ENCODE results near the gene GPX2. TPM values are rescaled to one million over a fixed set of nuclear protein-coding genes. Genes with fewer than 3 reads are reported as not detected.

GPX2 gene
- total RNA-seq, 2 donors from 2014 or later = 18.9 to 55.0 TPM

DNA sequence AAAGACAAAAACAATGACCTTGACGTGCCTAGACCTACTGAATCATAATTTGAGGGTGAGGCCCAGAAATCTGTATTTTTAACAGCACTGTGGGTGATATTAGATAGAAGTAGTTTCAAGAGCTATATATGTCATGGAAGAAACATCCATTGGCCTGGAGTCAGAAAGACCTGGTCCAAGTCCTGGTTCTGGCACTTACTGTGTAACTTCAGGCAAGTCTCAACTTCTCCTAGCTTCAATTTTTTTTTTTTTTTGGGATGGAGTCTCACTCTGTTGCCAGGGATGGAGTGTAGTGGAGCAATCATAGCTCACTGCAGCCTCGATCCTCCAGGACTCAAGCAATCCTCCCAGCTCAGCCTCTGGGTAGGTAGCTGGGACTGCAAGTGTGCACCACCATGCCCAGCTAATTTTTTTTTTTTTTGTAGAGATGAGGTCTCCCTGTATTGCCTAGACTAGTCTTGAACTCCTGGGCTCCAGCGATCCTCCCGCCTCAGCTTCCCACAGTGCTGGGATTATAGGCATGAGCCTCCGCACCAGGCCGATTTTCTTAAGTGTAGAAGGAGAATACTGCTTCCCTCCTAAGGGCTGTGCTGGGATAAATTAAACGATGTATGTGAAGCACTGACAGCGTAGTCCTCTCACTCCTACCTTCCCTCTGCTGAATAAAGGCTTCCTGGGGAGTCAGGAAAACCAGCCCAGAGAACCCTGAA lies 14.3 kb upstream of the GPX2 start:
- Histone ChIP-seq H3K9me3 (no peaks in the 10 kb centered on the region), H3K4me1 (replicated peaks) (no peaks in the 10 kb centered on the region), H3K4me3 (no peak overlapping the region), H3K27ac (no peak overlapping the region), H3K27me3 (replicated peaks; ENCODE audit: insufficient read depth) (no peaks in the 10 kb centered on the region), H3K36me3 (peaks cover 0 to 3% of the 10 kb centered on the region in 2 donors)
- intact Hi-C loops (cut with DNase I) = no loop called here
- 82% methylated on average over 8 of the region's 8 CpGs for WGBS
- TF ChIP-seq POLR2A (IDR thresholded peaks at IDR 0.05) = no peak
- peak; percentile 60 for TF ChIP-seq POLR2AphosphoS5 (IDR thresholded peaks at IDR 0.05)
- TF ChIP-seq, protein P1, sequence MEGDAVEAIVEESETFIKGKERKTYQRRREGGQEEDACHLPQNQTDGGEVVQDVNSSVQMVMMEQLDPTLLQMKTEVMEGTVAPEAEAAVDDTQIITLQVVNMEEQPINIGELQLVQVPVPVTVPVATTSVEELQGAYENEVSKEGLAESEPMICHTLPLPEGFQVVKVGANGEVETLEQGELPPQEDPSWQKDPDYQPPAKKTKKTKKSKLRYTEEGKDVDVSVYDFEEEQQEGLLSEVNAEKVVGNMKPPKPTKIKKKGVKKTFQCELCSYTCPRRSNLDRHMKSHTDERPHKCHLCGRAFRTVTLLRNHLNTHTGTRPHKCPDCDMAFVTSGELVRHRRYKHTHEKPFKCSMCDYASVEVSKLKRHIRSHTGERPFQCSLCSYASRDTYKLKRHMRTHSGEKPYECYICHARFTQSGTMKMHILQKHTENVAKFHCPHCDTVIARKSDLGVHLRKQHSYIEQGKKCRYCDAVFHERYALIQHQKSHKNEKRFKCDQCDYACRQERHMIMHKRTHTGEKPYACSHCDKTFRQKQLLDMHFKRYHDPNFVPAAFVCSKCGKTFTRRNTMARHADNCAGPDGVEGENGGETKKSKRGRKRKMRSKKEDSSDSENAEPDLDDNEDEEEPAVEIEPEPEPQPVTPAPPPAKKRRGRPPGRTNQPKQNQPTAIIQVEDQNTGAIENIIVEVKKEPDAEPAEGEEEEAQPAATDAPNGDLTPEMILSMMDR (IDR thresholded peaks at IDR 0.05) = no peak
- peak; percentile 53 for DNase-seq (ENCODE audit: low spot score)

- WGBS = 80% methylated on average over 6 of the region's 6 CpGs
- Histone ChIP-seq H3K4me1 (replicated peaks) (no peaks in the 10 kb centered on the region), H3K27me3 (replicated peaks; ENCODE audit: insufficient read depth) (no peaks in the 10 kb centered on the region), H3K9me3 (no peaks in the 10 kb centered on the region), H3K36me3 (peaks cover 0 to 3% of the 10 kb centered on the region in 2 donors), H3K4me3 (no peak overlapping the region), H3K27ac (no peak overlapping the region)
- TF ChIP-seq, protein P1 (IDR thresholded peaks at IDR 0.05) = no peak
- TF ChIP-seq POLR2A (IDR thresholded peaks at IDR 0.05) (no peak), POLR2AphosphoS5 (IDR thresholded peaks at IDR 0.05) (no peak)
- no peak for DNase-seq (ENCODE audit: low spot score)
- intact Hi-C loops (cut with DNase I) = no loop called here
Observed at GRCh38 chr14:64955297-64955696, 12.8 kb upstream of the GPX2 start.

DNA sequence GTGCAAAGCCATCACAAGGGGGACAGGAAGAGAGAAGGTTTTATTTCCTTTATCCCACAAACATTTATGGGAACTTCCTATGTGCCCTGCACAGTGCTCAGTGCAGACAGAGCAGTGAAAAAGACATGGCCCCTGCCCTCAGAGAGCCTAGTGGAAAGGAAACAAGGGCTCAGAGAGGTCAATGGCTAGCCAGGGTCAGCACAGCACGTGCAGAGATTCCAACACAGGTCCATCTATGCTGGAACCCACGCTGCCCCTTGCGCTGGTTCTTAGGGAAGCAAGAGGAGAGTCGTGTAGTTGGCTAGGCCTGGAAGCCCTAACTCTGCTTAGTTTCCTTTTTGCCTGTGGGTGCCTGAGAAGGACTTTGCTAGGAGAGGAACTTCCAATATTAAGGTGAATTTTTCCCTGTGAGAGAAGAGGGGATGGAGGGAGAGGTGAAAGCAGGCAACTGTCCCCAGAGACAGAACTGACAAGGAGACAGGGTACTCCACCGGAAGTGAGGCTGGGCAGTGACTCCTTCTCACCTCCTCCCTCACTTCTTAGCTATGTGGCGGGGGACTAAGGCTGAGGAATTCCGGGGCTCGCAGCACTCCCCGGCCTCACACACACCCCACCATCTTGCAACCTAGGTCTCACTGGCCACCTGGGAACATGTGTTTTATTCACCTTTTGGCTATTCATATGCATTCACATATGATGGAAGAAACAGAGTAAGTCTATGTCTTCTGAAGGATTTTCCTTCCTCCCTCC lies 12.1 kb upstream of the GPX2 start:
- Histone ChIP-seq H3K9me3 (no peaks in the 10 kb centered on the region), H3K36me3 (peaks cover 0 to 3% of the 10 kb centered on the region in 2 donors), H3K4me3 (no peak overlapping the region), H3K4me1 (replicated peaks) (no peaks in the 10 kb centered on the region), H3K27me3 (replicated peaks; ENCODE audit: insufficient read depth) (no peaks in the 10 kb centered on the region), H3K27ac (no peak overlapping the region)
- DNase-seq (ENCODE audit: low spot score) = no peak
- TF ChIP-seq POLR2AphosphoS5 (IDR thresholded peaks at IDR 0.05) (no peak), POLR2A (IDR thresholded peaks at IDR 0.05) (no peak)
- TF ChIP-seq, protein P1 (IDR thresholded peaks at IDR 0.05) = no peak
- intact Hi-C loops (cut with DNase I) = no loop called here
- WGBS = 92% methylated on average over 9 of the region's 9 CpGs

DNA sequence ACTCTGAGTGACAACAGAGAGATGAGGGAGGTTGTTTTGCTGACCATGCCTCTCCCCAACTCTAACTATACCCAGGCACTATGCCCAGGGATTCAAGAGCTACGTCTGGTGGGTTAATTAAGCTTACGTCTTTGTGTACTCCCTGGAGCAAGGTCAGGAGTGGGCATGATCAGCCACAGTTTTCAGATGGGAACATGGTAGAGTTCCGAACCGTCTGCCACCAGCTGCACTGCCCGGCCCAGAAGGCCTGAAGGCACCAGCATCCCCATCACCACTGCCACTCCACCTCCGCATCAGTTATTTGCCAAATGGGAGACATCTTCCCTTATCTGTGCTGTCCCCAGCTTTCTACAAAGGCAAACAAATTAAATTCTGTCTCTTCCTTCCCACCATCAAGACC lies 11.1 kb upstream of the GPX2 start:
- TF ChIP-seq POLR2AphosphoS5 (IDR thresholded peaks at IDR 0.05) (no peak), POLR2A (IDR thresholded peaks at IDR 0.05) (no peak)
- TF ChIP-seq, protein P1 (IDR thresholded peaks at IDR 0.05) = no peak
- Histone ChIP-seq H3K9me3 (no peaks in the 10 kb centered on the region), H3K4me1 (replicated peaks) (no peaks in the 10 kb centered on the region), H3K27ac (no peak overlapping the region), H3K27me3 (replicated peaks; ENCODE audit: insufficient read depth) (no peaks in the 10 kb centered on the region), H3K4me3 (no peak overlapping the region), H3K36me3 (peaks cover 0 to 3% of the 10 kb centered on the region in 2 donors)
- intact Hi-C loops (cut with DNase I) = no loop called here
- DNase-seq (ENCODE audit: low spot score) = no peak
- WGBS = 96% methylated on average over 6 of the region's 6 CpGs
